Upper lobe of left lung (tissue), 6 donors: ENCODE data around the gene COL18A1. TPM values are rescaled to one million over a fixed set of nuclear protein-coding genes. Genes with fewer than 3 reads are reported as not detected.

Experiments
- ATAC-seq, 2 donors: fragments of 200-7000 bp; cut with Tn5 transposase; one replicate each; pipeline ENCODE4 v1.9.1; 2022; ENCODE audit warnings: mild to moderate bottlenecking in 2 of 2, moderate library complexity in 2 of 2; ENCODE audit not compliant: low FRiP score in 2 of 2
- DNase-seq, 2 donors: peaks; one replicate each; pipeline ENCODE4 v3.0.0-alpha.2; 2019 to 2020
- H3K27ac ChIP-seq, 4 donors: fragments of 200-600 bp; sonication (generic); one replicate each; pipeline ENCODE4 v1.5.1; 2016 to 2019
- H3K27me3 ChIP-seq, 4 donors: fragments of 200-600 bp; sonication (generic); one replicate each; pipeline ENCODE4 v1.5.1; 2017 to 2019
- H3K36me3 ChIP-seq, 4 donors: fragments of 200-600 bp; sonication (generic); one replicate each; pipeline ENCODE4 v1.5.1; 2016 to 2019
- H3K4me1 ChIP-seq, 4 donors: fragments of 200-600 bp; sonication (generic); one replicate each; pipeline ENCODE4 v1.5.1; 2018 to 2019
- H3K4me3 ChIP-seq, 4 donors: fragments of 200-600 bp; sonication (generic); one replicate each; pipeline ENCODE4 v1.5.1; 2017 to 2019; ENCODE audit warnings: mild to moderate bottlenecking in 2 of 4, moderate library complexity in 1 of 4
- H3K9me3 ChIP-seq, 4 donors: fragments of 200-600 bp; sonication (generic); one replicate each; pipeline ENCODE4 v1.5.1; 2018 to 2019
- EP300 ChIP-seq, 4 donors: sonication (generic); formaldehyde crosslinking; IDR thresholded peaks; one replicate each; pipeline ENCODE4 v1.5.1; 2017; ENCODE audit warnings: antibody characterized with exemption in 4 of 4, control low read depth in 2 of 4
- POLR2A ChIP-seq, 4 donors: fragments of 450-650 bp; IDR thresholded peaks; one replicate each; pipeline ENCODE4 v1.5.1; 2016 to 2017; ENCODE audit warnings: antibody characterized with exemption in 4 of 4, mild to moderate bottlenecking in 2 of 4
- POLR2AphosphoS5 ChIP-seq, 2 donors: sonication (generic); formaldehyde crosslinking; IDR thresholded peaks; one replicate each; pipeline ENCODE4 v1.5.1; 2017; ENCODE audit warnings: antibody characterized with exemption in 2 of 2
- WGBS, 2 donors: methylation state at CpG; one replicate each; pipeline ENCODE4 v1.1.5; 2017 to 2018; 5-methylcytosine and 5-hydroxymethylcytosine counted together
- total RNA-seq, 6 donors: library from RNA; depleted of rRNA in 4 of 6; stranded (reverse); fragments of >200 nt in 4 of 6; gene quantifications; one replicate each; pipeline versions ENCODE4 v1.1.0 to v1.2.1, GENCODE V29; 2016 to 2021
- TF ChIP-seq, protein P1 (sequence below), 6 experiments: fragments of 450-650 bp in 4 of 6; fragments of 200-600 bp in 2 of 6; sonication (generic) in 2 of 6; IDR thresholded peaks; one replicate each; pipeline ENCODE4 v1.5.1; 2016 to 2019; ENCODE audit warnings: antibody characterized with exemption in 6 of 6
- donor health status: DM: no; HTN: no; CAD: no; lungs with moderate emphysema.
- donor health status: DM: no; HTN: yes; CAD: no; lungs with severe emphysema.

COL18A1 gene
- total RNA-seq, 6 donors from 2014 or later: 34.5 to 138 (median 70.5) TPM

DNA sequence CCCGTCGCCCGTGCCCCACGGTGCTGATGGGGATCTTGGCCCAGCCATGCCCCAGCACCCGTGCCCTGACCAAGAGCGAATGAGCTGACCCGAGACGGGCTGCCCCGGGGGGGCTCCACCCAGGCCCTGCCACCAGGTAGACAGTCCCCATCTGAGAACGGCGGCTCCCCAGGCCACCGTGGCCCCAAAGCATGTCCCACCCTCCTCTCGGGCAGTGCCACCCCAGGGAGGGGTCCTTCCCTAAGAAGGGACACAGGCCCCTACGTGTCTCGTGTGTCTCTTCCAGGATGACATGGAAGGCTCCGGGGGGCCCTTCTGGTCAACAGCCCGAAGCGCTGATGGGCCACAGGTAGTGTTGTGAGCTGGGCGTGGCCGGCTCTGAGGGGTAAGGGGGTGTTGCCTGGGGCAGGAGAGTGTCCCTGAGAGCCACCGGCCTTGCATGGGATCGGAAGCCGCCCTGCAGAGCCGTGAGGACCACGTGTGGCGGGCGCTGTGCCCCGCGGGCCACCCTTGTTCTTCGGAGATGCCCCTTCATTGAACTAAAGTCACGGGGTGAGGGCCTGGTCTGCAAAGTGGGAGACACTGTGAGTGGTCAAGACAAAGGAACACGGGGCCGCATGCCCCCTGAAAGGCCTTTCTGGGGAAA is 82.3 kb downstream of the COL18A1 start:
- Histone ChIP-seq H3K27ac (no peak overlapping the region), H3K9me3 (no peaks in the 10 kb centered on the region), H3K27me3 (no peaks in the 10 kb centered on the region), H3K4me1 (peaks cover 0 to 12% (median 0%) of the 10 kb centered on the region in 4 donors), H3K4me3 (no peak overlapping the region), H3K36me3 (peaks cover 0 to 16% (median 7%) of the 10 kb centered on the region in 4 donors)
- 96 to 97% methylated on average over 29 to 30 of the region's 33 CpGs for WGBS, 2 donors
- TF ChIP-seq, protein P1, sequence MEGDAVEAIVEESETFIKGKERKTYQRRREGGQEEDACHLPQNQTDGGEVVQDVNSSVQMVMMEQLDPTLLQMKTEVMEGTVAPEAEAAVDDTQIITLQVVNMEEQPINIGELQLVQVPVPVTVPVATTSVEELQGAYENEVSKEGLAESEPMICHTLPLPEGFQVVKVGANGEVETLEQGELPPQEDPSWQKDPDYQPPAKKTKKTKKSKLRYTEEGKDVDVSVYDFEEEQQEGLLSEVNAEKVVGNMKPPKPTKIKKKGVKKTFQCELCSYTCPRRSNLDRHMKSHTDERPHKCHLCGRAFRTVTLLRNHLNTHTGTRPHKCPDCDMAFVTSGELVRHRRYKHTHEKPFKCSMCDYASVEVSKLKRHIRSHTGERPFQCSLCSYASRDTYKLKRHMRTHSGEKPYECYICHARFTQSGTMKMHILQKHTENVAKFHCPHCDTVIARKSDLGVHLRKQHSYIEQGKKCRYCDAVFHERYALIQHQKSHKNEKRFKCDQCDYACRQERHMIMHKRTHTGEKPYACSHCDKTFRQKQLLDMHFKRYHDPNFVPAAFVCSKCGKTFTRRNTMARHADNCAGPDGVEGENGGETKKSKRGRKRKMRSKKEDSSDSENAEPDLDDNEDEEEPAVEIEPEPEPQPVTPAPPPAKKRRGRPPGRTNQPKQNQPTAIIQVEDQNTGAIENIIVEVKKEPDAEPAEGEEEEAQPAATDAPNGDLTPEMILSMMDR (IDR thresholded peaks at IDR 0.05): no peak
- no peak for TF ChIP-seq POLR2A (IDR thresholded peaks at IDR 0.05)
- TF ChIP-seq POLR2AphosphoS5 (IDR thresholded peaks at IDR 0.05): no peak
- TF ChIP-seq EP300 (IDR thresholded peaks at IDR 0.05): no peak
- ATAC-seq: no peak
- peak in 1 of 2 donors; percentile 71 for DNase-seq

DNA sequence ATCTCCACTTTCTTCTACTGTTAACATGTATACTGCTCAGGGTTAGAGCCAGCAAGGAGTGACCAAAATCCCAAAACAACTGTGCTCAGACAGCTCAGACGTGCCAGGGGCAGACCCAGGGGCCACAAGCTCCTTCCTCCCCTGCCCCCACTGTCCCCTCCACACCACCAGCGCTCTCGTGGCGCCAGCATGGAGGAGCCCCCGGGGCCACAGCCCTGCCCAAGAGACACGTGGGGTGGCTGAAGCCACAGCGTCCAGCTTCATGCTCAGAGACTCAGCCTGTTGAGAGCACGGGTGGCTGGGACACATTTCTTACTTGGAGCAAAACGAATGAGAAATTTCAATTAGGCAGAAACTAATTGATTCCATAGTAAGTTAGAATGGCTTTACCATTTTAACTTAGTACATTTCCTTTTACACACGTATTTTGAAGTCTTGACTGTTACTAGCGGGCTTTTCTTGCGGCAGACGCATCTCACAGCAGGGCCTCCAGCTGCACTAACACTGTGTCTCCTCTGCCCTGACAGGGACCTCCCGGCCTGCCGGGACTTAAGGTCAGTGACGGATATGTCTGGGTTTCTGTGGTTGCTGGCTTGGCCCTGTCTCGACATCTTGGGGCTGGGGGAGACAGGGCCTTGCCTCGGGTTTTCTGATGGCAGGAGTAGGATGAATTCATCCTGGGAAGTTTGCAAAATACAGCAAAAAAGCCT is 83.1 kb downstream of the COL18A1 start:
- Histone ChIP-seq H3K4me3 (no peak overlapping the region), H3K4me1 (peaks cover 0 to 5% (median 0%) of the 10 kb centered on the region in 4 donors), H3K27me3 (no peaks in the 10 kb centered on the region), H3K27ac (no peak overlapping the region), H3K36me3 (peaks cover 0 to 9% (median 4%) of the 10 kb centered on the region in 4 donors), H3K9me3 (no peaks in the 10 kb centered on the region)
- peak in 1 of 2 donors; percentile 56 for DNase-seq
- ATAC-seq: no peak
- WGBS, 2 donors: 83 to 84% methylated on average over 18 of the region's 18 CpGs
- TF ChIP-seq EP300 (IDR thresholded peaks at IDR 0.05): no peak
- TF ChIP-seq, protein P1 (IDR thresholded peaks at IDR 0.05): no peak
- TF ChIP-seq POLR2A (IDR thresholded peaks at IDR 0.05): no peak
- TF ChIP-seq POLR2AphosphoS5 (IDR thresholded peaks at IDR 0.05): no peak

DNA sequence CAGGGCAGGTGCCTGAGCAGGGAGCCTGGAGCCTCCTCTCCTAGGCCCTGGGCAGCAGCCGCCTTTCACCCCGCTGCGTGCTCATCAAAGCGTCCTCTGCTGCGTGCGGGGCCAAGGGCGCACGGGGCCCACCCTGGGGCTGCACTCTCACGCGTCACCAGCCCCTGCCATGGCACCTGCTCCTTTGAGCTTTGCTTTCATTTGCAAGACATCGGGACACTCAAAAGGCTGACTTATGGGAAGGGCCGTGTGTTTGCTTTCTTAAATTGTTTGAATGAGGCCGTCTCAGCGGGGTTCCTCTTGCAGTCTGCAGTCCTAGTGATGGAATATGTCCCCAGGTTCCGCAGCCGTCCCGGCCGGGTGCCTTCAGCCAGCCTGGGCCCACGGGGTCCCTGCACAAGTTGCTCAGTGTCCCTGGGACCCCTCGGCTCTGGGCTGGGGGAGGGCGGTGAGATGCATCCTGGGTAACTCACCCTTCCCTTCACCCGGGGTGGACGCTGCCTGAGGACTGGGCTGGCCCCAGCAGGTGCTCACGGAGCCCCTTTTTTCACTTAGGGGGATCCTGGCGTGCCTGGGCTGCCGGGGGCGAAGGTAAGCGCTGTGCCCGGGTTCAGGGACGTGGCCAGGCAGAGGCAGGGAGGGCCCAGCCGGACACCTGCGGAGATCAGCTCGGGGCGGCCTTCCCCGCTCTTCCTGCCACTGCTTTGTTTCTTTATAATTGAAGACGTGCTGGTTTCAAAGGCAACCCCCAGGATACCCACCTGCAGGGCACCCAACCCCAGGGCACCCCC is 84.2 kb downstream of the COL18A1 start:
- Histone ChIP-seq H3K4me1 (no peaks in the 10 kb centered on the region), H3K36me3 (peaks cover 0 to 7% (median 3%) of the 10 kb centered on the region in 4 donors), H3K4me3 (no peak overlapping the region), H3K27me3 (no peaks in the 10 kb centered on the region), H3K9me3 (no peaks in the 10 kb centered on the region), H3K27ac (peak overlapping the region in 1 of 4 donors; percentile 64)
- TF ChIP-seq EP300 (IDR thresholded peaks at IDR 0.05): no peak
- no peak for TF ChIP-seq POLR2AphosphoS5 (IDR thresholded peaks at IDR 0.05)
- TF ChIP-seq, protein P1 (IDR thresholded peaks at IDR 0.05): no peak
- TF ChIP-seq POLR2A (IDR thresholded peaks at IDR 0.05): no peak
- DNase-seq (peak in 1 of 2 donors; percentile 59), ATAC-seq (no peak)
- 87 to 90% methylated on average over 27 to 33 of the region's 36 CpGs for WGBS, 2 donors

DNA sequence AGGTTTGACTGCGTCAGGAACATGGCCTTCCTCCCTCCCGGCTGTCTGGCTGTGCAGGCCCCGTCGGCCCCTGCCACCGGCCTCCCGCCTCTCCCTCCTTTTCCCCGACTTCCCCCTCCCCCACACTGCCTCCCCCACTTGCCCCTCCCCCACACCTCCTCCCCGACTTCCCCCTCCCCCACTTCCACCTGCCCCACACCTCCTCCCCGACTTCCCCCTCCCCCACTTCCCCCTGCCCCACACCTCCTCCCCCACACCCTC is 84.7 kb downstream of the COL18A1 start:
- ATAC-seq: no peak
- WGBS, 2 donors: 52 to 54% methylated on average over 6 to 7 of the region's 9 CpGs
- TF ChIP-seq, protein P1 (IDR thresholded peaks at IDR 0.05): no peak
- no peak for TF ChIP-seq EP300 (IDR thresholded peaks at IDR 0.05)
- TF ChIP-seq POLR2AphosphoS5 (IDR thresholded peaks at IDR 0.05): no peak
- TF ChIP-seq POLR2A (IDR thresholded peaks at IDR 0.05): no peak
- no peak overlapping the region for H3K4me3 ChIP-seq
- no peaks in the 10 kb centered on the region for H3K27me3 ChIP-seq
- no peaks in the 10 kb centered on the region for H3K4me1 ChIP-seq
- no peaks in the 10 kb centered on the region for H3K9me3 ChIP-seq
- no peak for DNase-seq
- peaks cover 0 to 10% (median 3%) of the 10 kb centered on the region in 4 donors for H3K36me3 ChIP-seq
- peak overlapping the region in 1 of 4 donors; percentile 64 for H3K27ac ChIP-seq
